ENCODE results near the gene NELFB. TPM values are rescaled to one million over a fixed set of nuclear protein-coding genes. Genes with fewer than 3 reads are reported as not detected.
A peak's percentile ranks its signal among the peaks of the same experiment; 100 is the strongest.

NELFB gene
- total and polyA plus RNA-seq, 9 of the 15 experiments (the other 6 are each of a cell fraction or from before 2014, with no cell fraction given) = 0.24 to 84.0 (median 29.7) TPM

GRCh38 chr9:137303151-137303892 is 48.2 kb downstream of the NELFB start (continued):
- TF ChIP-seq FUS (optimal IDR thresholded peaks at IDR 0.05; ENCODE audit: low read depth, low read length) = no peak
- no peak for TF ChIP-seq ZNF23 (CRISPR knock-in tag; IDR thresholded peaks at IDR 0.05)
- no peak for TF ChIP-seq POLR2AphosphoS2 (IDR thresholded peaks at IDR 0.05; ENCODE audit: low read length)
- TF ChIP-seq HNRNPK (IDR thresholded peaks at IDR 0.05; ENCODE audit: low read depth, low read length, poor library complexity, severe bottlenecking) = no peak
- TF ChIP-seq ATF6 (CRISPR knock-in tag; IDR thresholded peaks at IDR 0.05) = 0 out of 2 replicates have a peak, but pooled peaks have one; percentile 55
- TF ChIP-seq ZBTB17 (CRISPR knock-in tag; IDR thresholded peaks at IDR 0.05) = 0 out of 2 replicates have a peak, but pooled peaks have one; percentile 8

GRCh38 chr9:137303893-137304382 is 48.8 kb downstream of the NELFB start:
- H3K79me2 ChIP-seq (ENCODE audit: control insufficient read depth, insufficient read depth, low read length) = peaks cover 28% of the 10 kb centered on the region
- CTCF ChIA-PET (ENCODE audit: low intra/inter-chr PET ratio) = no interaction called here
- H3K27me3 ChIP-seq (ENCODE audit: control insufficient read depth in 2 of 2, insufficient read depth in 2 of 2, low read length in 2 of 2) = no peaks in the 10 kb centered on the region
- POLR2A ChIA-PET = interaction anchor here (0.7 to 2.3 kb wide), 5 partner anchors 9 to 119 kb away, joined by 3 to 10 read pairs (median 4); partner anchors contain the start of genes EXD3 and NOXA1
- ATAC-seq (no peak), FAIRE-seq (no peak), DNase-seq (ENCODE audit: extremely low read depth in 1 of 4, low spot score in 3 of 4) (no peak)
- in situ Hi-C loops (cut with MboI) (no loop called here), intact Hi-C loops (cut with micrococcal nuclease) (loop anchor here (5.0 to 10.0 kb wide), 4 partner anchors 62 to 228 kb away; partner anchors contain the start of genes EXD3, NOXA1 and TUBB4B)
- H3K9ac ChIP-seq (ENCODE audit: insufficient read depth in 1 of 2, low read depth in 2 of 2, low read length in 2 of 2) = peak overlapping the region in 1 of 2 experiments; percentile 91; a peak in 2 of 4 replicates
- H4K20me1 ChIP-seq (replicated peaks; ENCODE audit: control insufficient read depth, insufficient read depth, low read length) = peaks cover 13% of the 10 kb centered on the region
- no peak overlapping the region for H3K4me2 ChIP-seq (ENCODE audit: insufficient read depth, low read length)
- TF ChIP-seq ZNF274 (IDR thresholded peaks at IDR 0.05; ENCODE audit: borderline replicate concordance, low read depth, low read length) = no peak
- peak; percentile 67; the same call in 1 of the 2 replicates for TF ChIP-seq HNRNPL (IDR thresholded peaks at IDR 0.05; ENCODE audit: low read depth, low read length)
- no peaks in the 10 kb centered on the region for H3K9me3 ChIP-seq (replicated peaks; ENCODE audit: control insufficient read depth, insufficient read depth, low read depth, low read length)
- no peak overlapping the region for H3K27ac ChIP-seq (ENCODE audit: extremely low read depth, low read depth, low read length)
- peaks cover 7% of the 10 kb centered on the region for H3K9me1 ChIP-seq (ENCODE audit: control insufficient read depth, insufficient read depth, low read length)
- H3K36me3 ChIP-seq (ENCODE audit: control insufficient read depth, insufficient read depth, low read length) = peaks cover 3% of the 10 kb centered on the region; the same call in 1 of the 3 replicates
- BruUV-seq (replicated peaks) = no TSS peak
- WGBS (ENCODE audit: insufficient coverage, low coverage, missing lambda C conversion rate) = 90% methylated on average over 8 of the region's 22 CpGs
- H2AFZ ChIP-seq (ENCODE audit: low read depth, low read length) = no peak overlapping the region
- H3K4me1 ChIP-seq (replicated peaks in 1 of 2; ENCODE audit: control insufficient read depth in 2 of 2, insufficient read depth in 2 of 2, low read length in 2 of 2) = peaks cover 27 to 87% of the 10 kb centered on the region in 2 experiments
- H3K4me3 ChIP-seq = no peak overlapping the region
